Mucosa of rectum (tissue), 2 donors: Measurements from ENCODE around the gene RGL1.

ENCODE experiments used
- H3K27ac ChIP-seq, 2 donors: one replicate each; pipeline ENCODE4 v1.7.0; 2013; ENCODE audit warnings: inconsistent platforms in 2 of 2, low read depth in 2 of 2, low read length in 2 of 2
- H3K27me3 ChIP-seq, 2 donors: one replicate each; pipeline ENCODE4 v1.7.0; 2013; ENCODE audit warnings: low read length in 2 of 2; ENCODE audit not compliant: control insufficient read depth in 2 of 2, insufficient read depth in 2 of 2
- H3K36me3 ChIP-seq, 2 donors: one replicate each; pipeline ENCODE4 v1.7.0; 2013; ENCODE audit warnings: low read length in 2 of 2; ENCODE audit not compliant: control insufficient read depth in 2 of 2, insufficient read depth in 2 of 2
- H3K4me1 ChIP-seq, 2 donors: one replicate each; pipeline ENCODE4 v1.7.0; 2013; ENCODE audit warnings: low read length in 2 of 2, mild to moderate bottlenecking in 1 of 2; ENCODE audit not compliant: control insufficient read depth in 2 of 2, insufficient read depth in 2 of 2
- H3K4me3 ChIP-seq, 2 donors: one replicate each; pipeline ENCODE4 v1.7.0; 2013; ENCODE audit warnings: low read length in 2 of 2
- H3K9ac ChIP-seq, 2 donors: one replicate each; pipeline ENCODE4 v1.7.0; 2013; ENCODE audit warnings: low read length in 2 of 2, low read depth in 1 of 2, mild to moderate bottlenecking in 1 of 2
- H3K9me3 ChIP-seq, 2 donors: one replicate each; pipeline ENCODE4 v1.7.0; 2013; ENCODE audit warnings: low read length in 2 of 2; ENCODE audit not compliant: control insufficient read depth in 2 of 2
- donor health status: healthy.
- donor health status: Normal muscosa, but diverticular disease.

Gene RGL1

DNA sequence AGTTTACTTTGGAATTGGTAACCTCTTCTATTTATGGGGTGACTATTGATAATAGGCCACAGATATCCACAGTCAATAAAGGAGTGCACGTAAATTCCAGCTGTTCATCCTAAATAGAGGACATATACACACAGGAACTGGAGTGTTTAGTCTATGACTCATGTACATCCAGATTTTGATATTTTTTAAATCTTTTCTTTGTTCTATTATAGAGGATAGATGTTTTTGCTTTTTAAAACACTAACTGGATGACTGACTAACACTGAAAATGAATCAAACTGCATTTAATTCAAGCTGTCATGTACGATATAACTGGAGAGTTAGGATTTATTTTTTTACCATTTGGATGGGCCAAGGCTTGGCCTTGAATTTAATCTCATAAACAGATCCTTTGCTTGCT, 45.9 kb downstream of the RGL1 start:
- no peak overlapping the region for H3K27ac ChIP-seq

DNA sequence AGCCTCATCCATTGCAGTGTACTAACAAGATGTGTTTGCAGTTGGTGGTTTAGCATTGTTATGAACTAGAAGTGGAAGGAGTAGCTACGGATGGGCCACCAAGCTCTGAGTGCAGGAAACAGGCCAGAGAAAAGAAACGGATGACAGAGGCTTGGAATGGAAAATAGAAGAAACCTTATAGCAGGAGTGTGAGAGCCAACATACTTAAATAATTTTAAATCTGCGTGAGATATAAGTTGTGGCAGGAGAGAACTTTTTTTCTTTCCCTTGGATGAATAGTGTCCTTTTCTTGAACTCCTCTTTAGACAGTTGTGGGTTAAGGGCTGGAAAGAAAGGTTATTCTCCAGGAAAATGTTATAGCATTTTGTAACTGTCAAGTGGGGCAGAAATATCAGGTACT, 54.2 kb downstream of the RGL1 start:
- no peak overlapping the region for H3K4me3 ChIP-seq
- no peak overlapping the region for H3K27ac ChIP-seq
- H3K9ac ChIP-seq: no peak overlapping the region
- H3K27me3 ChIP-seq: no peaks in the 10 kb centered on the region
- H3K36me3 ChIP-seq: no peaks in the 10 kb centered on the region
- no peaks in the 10 kb centered on the region for H3K4me1 ChIP-seq
- H3K9me3 ChIP-seq: no peaks in the 10 kb centered on the region

More for the DNA sequence above, 45.9 kb downstream of the RGL1 start:
- no peaks in the 10 kb centered on the region for H3K4me1 ChIP-seq
- no peaks in the 10 kb centered on the region for H3K36me3 ChIP-seq
- no peak overlapping the region for H3K4me3 ChIP-seq
- no peaks in the 10 kb centered on the region for H3K27me3 ChIP-seq
- H3K9me3 ChIP-seq: no peaks in the 10 kb centered on the region
- H3K9ac ChIP-seq: no peak overlapping the region

DNA sequence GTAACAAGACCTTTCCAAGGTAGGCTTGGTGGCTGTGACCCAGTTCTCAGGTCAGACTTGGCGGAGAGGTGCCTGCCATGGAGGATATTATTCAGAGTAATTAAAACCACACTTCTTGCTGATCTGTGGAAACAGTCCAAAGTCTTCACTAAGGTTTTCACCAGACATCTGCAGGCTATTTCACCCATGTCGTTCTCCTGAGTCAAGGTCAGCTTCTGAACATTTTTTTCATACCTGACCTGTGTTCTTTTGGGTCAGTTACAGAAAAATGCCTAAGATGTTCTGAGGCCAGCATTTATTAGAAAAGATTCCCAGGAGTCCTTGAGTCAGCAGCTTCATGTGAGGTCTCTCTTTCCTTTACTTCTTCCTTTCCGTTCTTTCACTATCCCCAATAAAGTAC, 54.9 kb downstream of the RGL1 start:
- Histone ChIP-seq H3K27ac (no peak overlapping the region), H3K36me3 (no peaks in the 10 kb centered on the region), H3K4me3 (no peak overlapping the region), H3K9me3 (no peaks in the 10 kb centered on the region), H3K4me1 (no peaks in the 10 kb centered on the region), H3K9ac (no peak overlapping the region), H3K27me3 (no peaks in the 10 kb centered on the region)

- no peak overlapping the region for H3K27ac ChIP-seq
- no peaks in the 10 kb centered on the region for H3K36me3 ChIP-seq
- no peaks in the 10 kb centered on the region for H3K4me1 ChIP-seq
- no peak overlapping the region for H3K4me3 ChIP-seq
- H3K27me3 ChIP-seq: no peaks in the 10 kb centered on the region
- no peaks in the 10 kb centered on the region for H3K9me3 ChIP-seq
- no peak overlapping the region for H3K9ac ChIP-seq
These were observed 58.0 kb downstream of the RGL1 start for GRCh38 chr1:183862967-183863366.

- H3K4me1 ChIP-seq: no peaks in the 10 kb centered on the region
- no peak overlapping the region for H3K9ac ChIP-seq
- H3K4me3 ChIP-seq: no peak overlapping the region
- H3K27ac ChIP-seq: no peak overlapping the region
- H3K27me3 ChIP-seq: no peaks in the 10 kb centered on the region
- H3K9me3 ChIP-seq: no peaks in the 10 kb centered on the region
- H3K36me3 ChIP-seq: no peaks in the 10 kb centered on the region
These were observed 58.9 kb downstream of the RGL1 start for GRCh38 chr1:183863852-183864251.

DNA sequence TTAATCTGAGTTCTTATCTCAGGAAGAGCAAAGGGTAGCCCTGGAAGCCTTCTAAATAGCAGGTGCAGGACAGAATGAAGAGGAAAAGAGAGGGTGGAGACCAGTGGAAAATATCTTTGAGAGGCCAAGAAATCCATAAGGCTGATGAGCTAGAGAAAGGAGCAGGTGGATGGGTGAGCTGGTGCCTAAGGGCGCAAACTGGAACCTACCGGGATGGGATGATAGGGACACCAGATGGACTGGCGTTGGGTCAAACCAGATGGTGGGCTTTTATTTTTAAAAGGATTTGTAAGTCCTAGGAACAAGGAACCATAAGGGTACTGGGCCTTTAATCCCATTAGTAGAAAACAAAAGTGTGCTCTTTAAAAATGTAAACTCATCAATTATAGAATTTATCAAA, 59.7 kb downstream of the RGL1 start:
- Histone ChIP-seq H3K36me3 (no peaks in the 10 kb centered on the region), H3K27me3 (no peaks in the 10 kb centered on the region), H3K4me3 (no peak overlapping the region), H3K27ac (no peak overlapping the region), H3K9ac (no peak overlapping the region), H3K4me1 (no peaks in the 10 kb centered on the region), H3K9me3 (no peaks in the 10 kb centered on the region)

GRCh38 chr1:183869230-183869629, 64.3 kb downstream of the RGL1 start:
- no peaks in the 10 kb centered on the region for H3K36me3 ChIP-seq
- H3K27ac ChIP-seq: no peak overlapping the region
- no peak overlapping the region for H3K9ac ChIP-seq
- no peaks in the 10 kb centered on the region for H3K4me1 ChIP-seq
- no peak overlapping the region for H3K4me3 ChIP-seq
- H3K27me3 ChIP-seq: no peaks in the 10 kb centered on the region
- no peaks in the 10 kb centered on the region for H3K9me3 ChIP-seq

GRCh38 chr1:183869664-183870063, 64.7 kb downstream of the RGL1 start:
- H3K9me3 ChIP-seq: no peaks in the 10 kb centered on the region
- H3K9ac ChIP-seq: no peak overlapping the region
- no peaks in the 10 kb centered on the region for H3K27me3 ChIP-seq
- H3K4me1 ChIP-seq: no peaks in the 10 kb centered on the region
- H3K27ac ChIP-seq: peak overlapping the region in 1 of 2 donors; percentile 19
- no peak overlapping the region for H3K4me3 ChIP-seq
- H3K36me3 ChIP-seq: no peaks in the 10 kb centered on the region

DNA sequence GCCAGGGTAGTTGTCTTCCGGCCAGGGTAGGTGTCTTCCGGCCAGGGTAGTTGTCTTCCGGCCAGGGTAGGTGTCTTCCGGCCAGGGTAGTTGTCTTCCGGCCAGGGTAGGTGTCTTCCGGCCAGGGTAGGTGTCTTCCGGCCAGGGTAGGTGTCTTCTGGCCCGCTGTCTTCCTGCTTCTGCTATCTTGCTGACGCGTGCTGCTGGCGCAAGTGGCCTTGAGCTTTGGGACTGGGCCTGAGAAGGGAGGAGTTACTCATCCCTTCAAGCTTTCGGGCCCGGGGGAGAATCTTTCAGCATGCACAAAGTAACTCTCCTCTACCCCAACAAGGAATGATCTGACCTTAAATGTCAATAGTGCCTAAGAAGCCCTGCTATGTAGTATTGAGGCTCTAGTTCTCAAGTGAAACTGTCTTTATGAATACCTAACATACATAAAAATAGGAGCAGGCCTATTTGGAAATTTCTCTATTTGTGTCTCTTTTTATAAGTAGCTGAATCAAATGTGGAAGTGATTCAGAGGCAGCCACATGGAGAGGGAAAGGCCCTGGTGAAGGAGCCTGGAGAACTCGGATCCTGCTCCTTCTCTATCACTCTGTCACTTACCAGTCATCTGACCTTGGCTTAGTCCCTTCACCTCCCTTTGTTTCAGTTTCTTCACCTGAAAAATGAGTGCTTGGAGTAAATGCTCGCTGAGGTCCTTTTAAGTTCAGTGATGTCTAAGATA, 65.6 kb downstream of the RGL1 start:
- Histone ChIP-seq H3K9me3 (no peaks in the 10 kb centered on the region), H3K27ac (peak overlapping the region; percentile 20 to 44), H3K36me3 (no peaks in the 10 kb centered on the region), H3K9ac (no peak overlapping the region), H3K4me3 (no peak overlapping the region), H3K4me1 (no peaks in the 10 kb centered on the region), H3K27me3 (no peaks in the 10 kb centered on the region)

DNA sequence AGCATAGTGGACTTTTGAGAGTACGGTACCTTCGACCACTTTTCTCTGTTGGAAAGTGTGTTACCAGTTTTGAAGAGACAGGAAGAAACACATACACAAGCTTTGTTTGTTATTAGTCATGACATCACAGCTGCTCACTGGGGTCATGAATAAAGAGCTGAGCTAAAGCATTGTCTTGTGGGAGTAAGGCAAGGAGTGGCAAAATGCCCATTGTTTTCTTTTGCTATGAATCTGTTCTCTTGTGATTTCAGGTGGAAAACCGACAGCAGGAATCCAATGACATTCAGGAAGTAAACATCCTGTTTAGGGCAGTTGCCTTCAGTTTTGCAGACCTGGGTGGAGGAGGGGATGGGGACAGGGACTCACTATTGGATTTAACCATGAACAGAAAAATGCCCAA, 66.2 kb downstream of the RGL1 start:
- Histone ChIP-seq H3K9ac (no peak overlapping the region), H3K36me3 (no peaks in the 10 kb centered on the region), H3K27ac (peak overlapping the region; percentile 20 to 44), H3K27me3 (no peaks in the 10 kb centered on the region), H3K4me3 (no peak overlapping the region), H3K9me3 (no peaks in the 10 kb centered on the region), H3K4me1 (no peaks in the 10 kb centered on the region)
